Calu3 (cell line): ENCODE data around the gene TCF12. TPM values are rescaled to one million over a fixed set of nuclear protein-coding genes. Genes with fewer than 3 reads are reported as not detected.

ENCODE experiments used
- BruUV-seq: library from RNA; stranded (reverse); fragments of 400-500 nt; replicated peaks from 2 replicates; lab custom pipeline; 2021; lab: Mats Ljungman, UMichigan
- CTCF ChIA-PET: fragments of 300-600 bp; sonication (Branson Sonifier 250); formaldehyde crosslinking; loops from one replicate; lab custom pipeline; 2022; ENCODE audit warnings: antibody characterized with exemption; lab: Charles Lee
- DNase-seq: peaks from one replicate; pipeline ENCODE4 v3.0.0; 2022
- H3K27ac Mint-ChIP-seq: one replicate; pipeline ENCODE4 v1.8.0; 2022; ENCODE audit warnings: mixed read lengths; ENCODE audit not compliant: unreplicated experiment
- H3K27me3 Mint-ChIP-seq: one replicate; pipeline ENCODE4 v1.8.0; 2022; ENCODE audit warnings: mixed read lengths; ENCODE audit not compliant: unreplicated experiment
- H3K36me3 Mint-ChIP-seq: one replicate; pipeline ENCODE4 v1.8.0; 2022; ENCODE audit warnings: mild to moderate bottlenecking, moderate library complexity, mixed read lengths; ENCODE audit not compliant: insufficient read depth, unreplicated experiment
- H3K4me1 Mint-ChIP-seq: one replicate; pipeline ENCODE4 v1.8.0; 2022; ENCODE audit warnings: mild to moderate bottlenecking, low read depth, mixed read lengths; ENCODE audit not compliant: unreplicated experiment
- H3K4me3 Mint-ChIP-seq: one replicate; pipeline ENCODE4 v1.8.0; 2022; ENCODE audit warnings: mild to moderate bottlenecking, low read depth, moderate library complexity, mixed read lengths; ENCODE audit not compliant: unreplicated experiment
- H3K9me3 Mint-ChIP-seq: one replicate; pipeline ENCODE4 v1.8.0; 2022; ENCODE audit warnings: low read depth, mixed read lengths; ENCODE audit not compliant: unreplicated experiment
- CTCF ChIP-seq: fragments of 200-600 bp; IDR thresholded peaks from one replicate; pipeline ENCODE4 v1.8.0; 2022; ENCODE audit warnings: antibody characterized with exemption; ENCODE audit not compliant: unreplicated experiment
- intact Hi-C: fragments of 100-400 bp; cut with micrococcal nuclease; formaldehyde crosslinking; loops from one replicate; pipeline ENCODE4 v1.10.0; 2022; ENCODE audit not compliant: unreplicated experiment
- total RNA-seq: library from RNA; stranded (reverse); gene quantifications from 2 replicates; pipeline ENCODE4 v1.2.3, GENCODE V29; 2022

TCF12 gene
- total RNA-seq, 1 experiment from 2014 or later = 127 TPM

GRCh38 chr15:57215326-57215725, 296.9 kb downstream of the TCF12 start:
- H3K27ac Mint-ChIP-seq = no peak overlapping the region
- intact Hi-C loops = loop anchor here (2.0 kb wide), 2 partner anchors 69 to 719 kb away; no protein-coding TSS in a partner anchor
- H3K9me3 Mint-ChIP-seq = no peaks in the 10 kb centered on the region
- no TSS peak for BruUV-seq
- no peaks in the 10 kb centered on the region for H3K27me3 Mint-ChIP-seq
- H3K4me3 Mint-ChIP-seq = no peak overlapping the region
- H3K36me3 Mint-ChIP-seq = no peaks in the 10 kb centered on the region
- CTCF ChIA-PET = no interaction called here
- DNase-seq = no peak
- no peak for TF ChIP-seq CTCF
- peaks cover 50% of the 10 kb centered on the region for H3K4me1 Mint-ChIP-seq

DNA sequence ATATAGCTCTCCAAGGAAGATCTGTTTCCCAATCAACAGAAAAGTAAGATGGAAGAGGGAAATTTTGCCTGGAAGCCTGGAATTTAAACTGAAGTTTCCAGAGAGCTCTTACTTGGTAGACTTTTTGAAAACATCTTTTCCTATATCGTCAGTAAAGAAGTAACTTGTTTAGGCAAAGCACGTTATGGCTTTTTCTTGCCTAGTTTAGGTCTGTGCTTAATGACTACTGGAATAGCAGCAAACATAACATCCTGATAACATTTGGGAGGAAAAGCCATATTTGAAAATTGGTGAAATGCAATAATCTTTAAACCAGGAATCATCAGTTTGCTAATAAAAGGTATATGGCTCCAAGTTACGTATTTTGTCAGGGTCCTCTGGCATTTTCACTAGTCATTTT, 297.4 kb downstream of the TCF12 start:
- BruUV-seq = no TSS peak
- H3K4me3 Mint-ChIP-seq = no peak overlapping the region

GRCh38 chr15:57216288-57216687, 297.8 kb downstream of the TCF12 start:
- DNase-seq = no peak
- Mint-ChIP-seq H3K4me1 (peaks cover 58% of the 10 kb centered on the region), H3K9me3 (no peaks in the 10 kb centered on the region), H3K27ac (no peak overlapping the region), H3K36me3 (no peaks in the 10 kb centered on the region), H3K4me3 (no peak overlapping the region), H3K27me3 (no peaks in the 10 kb centered on the region)
- TF ChIP-seq CTCF = no peak
- intact Hi-C loops = no loop called here
- no TSS peak for BruUV-seq
- CTCF ChIA-PET = no interaction called here

More for the DNA sequence above, 297.4 kb downstream of the TCF12 start:
- no peaks in the 10 kb centered on the region for H3K27me3 Mint-ChIP-seq
- H3K36me3 Mint-ChIP-seq = no peaks in the 10 kb centered on the region
- intact Hi-C loops = loop anchor here (2.0 kb wide), 2 partner anchors 69 to 719 kb away; no protein-coding TSS in a partner anchor
- DNase-seq = no peak
- no peaks in the 10 kb centered on the region for H3K9me3 Mint-ChIP-seq
- no peak overlapping the region for H3K27ac Mint-ChIP-seq
- CTCF ChIA-PET = no interaction called here
- no peak for TF ChIP-seq CTCF
- H3K4me1 Mint-ChIP-seq = peaks cover 54% of the 10 kb centered on the region

DNA sequence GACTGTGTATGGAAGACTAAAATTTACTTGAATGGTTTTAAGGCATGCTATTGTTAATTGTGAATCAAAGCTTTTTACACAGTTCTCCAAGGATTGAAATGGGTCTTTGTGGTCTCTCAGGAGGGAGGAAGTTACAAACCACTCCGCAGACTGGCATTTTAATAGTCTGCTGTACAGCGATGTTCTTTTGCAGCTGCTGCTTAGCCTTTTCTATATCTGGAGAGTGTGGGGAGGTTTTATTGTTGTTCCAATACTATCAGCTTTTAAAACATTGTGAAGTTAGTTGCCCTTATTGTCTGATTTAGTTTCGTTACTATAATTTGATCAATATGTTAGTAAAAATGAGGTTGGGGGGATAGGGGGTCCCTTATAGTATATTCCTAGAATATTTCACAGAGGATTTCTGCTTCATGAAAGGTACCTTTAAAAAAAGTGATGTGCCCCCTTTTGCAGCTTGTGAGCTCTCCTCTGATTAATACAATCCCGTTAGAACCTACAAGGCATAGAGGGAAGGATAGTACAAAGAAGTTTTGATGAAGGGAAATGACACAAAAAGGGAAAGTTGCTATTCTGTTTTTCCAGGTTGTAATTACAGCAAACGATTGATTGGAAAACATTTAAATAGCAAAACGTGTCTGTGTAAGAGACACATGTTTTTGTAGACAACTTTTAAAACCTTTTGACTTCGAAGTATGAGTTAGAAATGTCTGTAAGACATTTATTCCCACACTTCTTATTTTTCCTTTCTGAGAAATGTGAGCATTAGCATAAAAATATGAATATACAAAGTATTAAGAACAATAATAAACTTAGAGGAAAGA, 299.5 kb downstream of the TCF12 start:
- H3K9me3 Mint-ChIP-seq = no peaks in the 10 kb centered on the region
- TF ChIP-seq CTCF = no peak
- no peak overlapping the region for H3K4me3 Mint-ChIP-seq
- peaks cover 60% of the 10 kb centered on the region for H3K4me1 Mint-ChIP-seq
- no peaks in the 10 kb centered on the region for H3K27me3 Mint-ChIP-seq
- peak overlapping the region; percentile 20 for H3K27ac Mint-ChIP-seq
- CTCF ChIA-PET = interaction anchor here (0.6 to 1.2 kb wide), 3 partner anchors 21 to 300 kb away, joined by 3 read pairs; no protein-coding TSS in a partner anchor
- no peaks in the 10 kb centered on the region for H3K36me3 Mint-ChIP-seq
- DNase-seq = no peak
- intact Hi-C loops = no loop called here
- no TSS peak for BruUV-seq
